SK-N-MC (cell line): Measurements from ENCODE around the gene MCU.
"Not testable (repeated sequence)": the region's sequence is repeated elsewhere in the genome, so short reads cannot be mapped to it uniquely, and the experiment has no call there.

Source experiments
- DNase-seq: peaks from one replicate; pipeline ENCODE4 v3.0.0-alpha.2; 2011; ENCODE audit warnings: low read depth, low spot score
- H3K27ac ChIP-seq: fragments of 200-600 bp; sonication (generic); 2 replicates; pipeline ENCODE4 v1.5.1; 2016; ENCODE audit warnings: mixed run types
- H3K36me3 ChIP-seq: fragments of 200-600 bp; sonication (generic); 2 replicates; pipeline ENCODE4 v1.6.1; 2017; ENCODE audit warnings: antibody characterized with exemption, low read length, mixed read lengths; ENCODE audit not compliant: insufficient read depth
- H3K4me3 ChIP-seq: fragments of 200-600 bp; sonication (generic); 2 replicates; pipeline ENCODE4 v1.5.1; 2016
- H3K9ac ChIP-seq: fragments of 200-600 bp; sonication (generic); 2 replicates; pipeline ENCODE4 v1.8.0; 2017; ENCODE audit warnings: mixed run types, mixed read lengths; ENCODE audit not compliant: insufficient read length
- H3K9me3 ChIP-seq: fragments of 200-600 bp; sonication (generic); 2 replicates; pipeline ENCODE4 v1.6.1; 2017; ENCODE audit warnings: low read depth, mild to moderate bottlenecking, antibody characterized with exemption, low read length, moderate library complexity, mixed read lengths
- EZH2 ChIP-seq: fragments of 200-600 bp; sonication (generic); IDR thresholded peaks from one replicate; pipeline ENCODE4 v1.6.1; 2017; ENCODE audit warnings: antibody characterized with exemption
- FOXP2 ChIP-seq: optimal IDR thresholded peaks from 2 replicates; pipeline ENCODE3; 2011; ENCODE audit warnings: mild to moderate bottlenecking, moderate library complexity; ENCODE audit not compliant: insufficient read depth; ENCODE audit errors: extremely low read length, control extremely low read depth
- POLR2AphosphoS5 ChIP-seq: IDR thresholded peaks from 2 replicates; pipeline ENCODE4 v1.6.1; 2012; ENCODE audit warnings: mild to moderate bottlenecking, low read depth, low read length, borderline replicate concordance

MCU gene

GRCh38 chr10:72691863-72692743 lies at the start of gene MCU:
MCU (plus strand) TSS chr10:72692143; CDS start chr10:72692152, 9 bp downstream.
- Histone ChIP-seq H3K9ac (peak within 1 kb of the TSS; percentile 53), H3K9me3 (no peaks in the 10 kb centered on the region), H3K27ac (no peak within 1 kb of the TSS), H3K36me3 (no peaks in the 10 kb centered on the region), H3K4me3 (peak within 1 kb of the TSS; percentile 81)
- no peak for DNase-seq
- peak; percentile 45; the same call in 1 of the 2 replicates for TF ChIP-seq POLR2AphosphoS5
- TF ChIP-seq EZH2: no peak

DNA sequence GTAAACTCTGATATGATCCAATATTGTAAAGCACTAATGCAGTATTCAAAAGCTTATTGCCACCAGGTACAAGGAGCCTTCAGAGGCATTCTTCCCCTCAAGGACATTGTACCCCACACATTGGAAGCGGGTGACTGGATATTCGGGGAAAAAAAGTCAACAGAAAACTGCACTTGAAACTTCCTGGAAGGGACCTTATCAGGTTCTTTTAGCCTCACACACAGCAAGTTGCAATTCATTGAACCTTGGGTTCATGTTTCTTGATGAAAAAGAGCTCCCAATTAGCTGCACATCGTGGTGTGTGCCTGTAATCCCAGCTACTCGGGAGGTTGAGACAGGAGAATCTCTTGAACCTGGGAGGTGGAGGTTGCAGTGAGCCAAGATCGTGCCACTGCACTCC lies 49.6 kb upstream of the MCU start:
- H3K9ac ChIP-seq: no peak overlapping the region
- no peak for DNase-seq
- H3K36me3 ChIP-seq: no peaks in the 10 kb centered on the region
- H3K27ac ChIP-seq: no peak overlapping the region
- no peaks in the 10 kb centered on the region for H3K9me3 ChIP-seq
- no peak for TF ChIP-seq EZH2
- TF ChIP-seq FOXP2: no peak
- TF ChIP-seq POLR2AphosphoS5: no peak
- H3K4me3 ChIP-seq: no peak overlapping the region

DNA sequence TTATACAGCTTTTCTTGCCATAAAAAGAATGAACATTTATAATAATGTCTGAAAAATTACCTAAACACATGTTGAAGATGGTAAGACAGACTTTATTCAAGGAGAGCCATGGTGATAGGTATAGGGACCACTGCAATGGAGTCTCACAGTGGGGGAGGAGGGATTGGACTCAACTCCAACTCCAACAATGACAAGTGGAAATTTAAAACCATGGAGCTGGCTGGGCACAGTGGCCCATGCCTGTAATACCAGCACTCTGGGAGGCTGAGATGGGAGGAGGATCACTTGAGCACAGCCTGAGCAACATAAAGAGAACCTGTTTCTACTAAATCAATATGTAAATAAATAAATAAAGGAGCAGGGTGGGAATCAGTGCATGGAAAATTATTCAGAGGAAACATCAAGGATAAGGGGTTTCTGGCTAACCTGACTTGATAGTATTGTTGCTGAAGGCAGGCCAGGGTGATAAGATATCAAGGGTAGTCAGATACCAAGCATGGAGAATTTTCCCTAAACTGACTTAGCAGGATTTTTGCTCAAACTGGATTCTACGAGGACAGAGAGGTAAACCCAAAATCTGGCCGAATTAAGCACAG lies 46.6 kb upstream of the MCU start:
- H3K27ac ChIP-seq: no peak overlapping the region
- DNase-seq: no peak
- H3K36me3 ChIP-seq: no peaks in the 10 kb centered on the region
- H3K9ac ChIP-seq: no peak overlapping the region
- no peak overlapping the region for H3K4me3 ChIP-seq
- H3K9me3 ChIP-seq: no peaks in the 10 kb centered on the region
- TF ChIP-seq EZH2 (no peak), FOXP2 (no peak), POLR2AphosphoS5 (no peak)

- H3K4me3 ChIP-seq, H3K9me3 ChIP-seq, H3K36me3 ChIP-seq, H3K9ac ChIP-seq, DNase-seq, H3K27ac ChIP-seq: not testable (repeated sequence)
Observed at GRCh38 chr10:72646971-72647370, 45.0 kb upstream of the MCU start.

- Histone ChIP-seq H3K4me3 (no peak overlapping the region), H3K36me3 (no peaks in the 10 kb centered on the region), H3K9me3 (no peaks in the 10 kb centered on the region), H3K27ac (no peak overlapping the region), H3K9ac (no peak overlapping the region)
- TF ChIP-seq FOXP2: no peak
- no peak for TF ChIP-seq POLR2AphosphoS5
- no peak for TF ChIP-seq EZH2
- DNase-seq: no peak
Observed at GRCh38 chr10:72648301-72648700, 43.6 kb upstream of the MCU start.

DNA sequence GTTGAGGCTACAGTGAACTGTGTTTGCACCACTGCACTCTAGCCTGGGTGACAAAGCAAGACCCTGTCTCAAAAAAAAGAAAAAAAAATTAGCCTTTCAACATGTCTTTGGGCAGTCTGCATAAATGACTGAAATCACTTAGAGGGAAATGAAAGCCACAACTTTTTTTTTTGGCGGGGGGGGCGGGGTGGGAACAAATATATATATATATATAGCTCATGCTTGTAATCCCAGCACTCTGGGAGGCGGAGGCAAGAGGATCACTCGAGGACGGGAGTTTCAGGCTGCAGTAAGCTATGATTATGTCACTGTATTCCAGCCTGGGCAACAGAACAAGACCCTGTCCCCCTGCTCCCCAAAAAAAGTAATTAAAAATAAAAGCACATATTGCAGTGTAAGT lies 42.7 kb upstream of the MCU start:
- H3K27ac ChIP-seq: no peak overlapping the region
- no peak overlapping the region for H3K4me3 ChIP-seq
- no peak overlapping the region for H3K9ac ChIP-seq
- H3K9me3 ChIP-seq: no peaks in the 10 kb centered on the region
- no peaks in the 10 kb centered on the region for H3K36me3 ChIP-seq
- TF ChIP-seq EZH2: no peak
- TF ChIP-seq FOXP2: no peak
- no peak for TF ChIP-seq POLR2AphosphoS5
- DNase-seq: no peak

DNA sequence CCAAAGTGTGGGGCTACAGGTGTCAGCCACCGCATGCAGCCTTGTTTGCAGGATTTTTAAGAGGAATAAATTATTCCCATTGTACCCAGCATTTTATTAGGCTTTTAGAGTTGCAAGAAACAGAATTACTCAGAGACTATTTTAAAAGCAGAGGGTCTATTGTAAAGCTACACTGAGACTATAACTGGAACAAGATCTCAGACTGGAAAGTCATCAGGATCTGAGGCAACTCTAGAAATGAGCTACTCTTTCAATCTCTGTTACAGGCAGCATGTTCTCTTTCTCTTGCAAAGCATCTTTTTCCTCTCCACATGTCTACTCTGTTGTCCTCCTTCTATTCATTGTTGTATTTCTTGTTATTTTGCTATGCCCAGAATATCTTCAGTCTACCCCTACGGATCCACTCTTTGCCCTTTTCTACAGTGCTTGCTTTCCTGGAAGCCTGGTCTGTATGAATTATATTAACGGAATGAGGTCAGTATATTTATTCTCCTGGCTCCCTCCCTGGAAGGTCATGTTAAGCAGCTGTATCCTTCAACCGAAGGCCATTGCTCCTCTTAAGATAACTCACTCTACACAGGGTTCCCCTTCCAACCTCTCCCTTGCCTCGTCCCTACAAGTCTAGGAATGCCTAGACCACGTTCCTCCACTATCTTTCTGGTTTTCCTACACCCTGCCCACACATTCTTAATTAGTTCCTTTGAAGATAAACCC lies 38.4 kb upstream of the MCU start:
- H3K4me3 ChIP-seq: no peak overlapping the region
- no peaks in the 10 kb centered on the region for H3K36me3 ChIP-seq
- H3K27ac ChIP-seq: no peak overlapping the region
- TF ChIP-seq EZH2 (no peak), POLR2AphosphoS5 (no peak), FOXP2 (no peak)
- H3K9ac ChIP-seq: no peak overlapping the region
- H3K9me3 ChIP-seq: no peaks in the 10 kb centered on the region
- no peak for DNase-seq

DNA sequence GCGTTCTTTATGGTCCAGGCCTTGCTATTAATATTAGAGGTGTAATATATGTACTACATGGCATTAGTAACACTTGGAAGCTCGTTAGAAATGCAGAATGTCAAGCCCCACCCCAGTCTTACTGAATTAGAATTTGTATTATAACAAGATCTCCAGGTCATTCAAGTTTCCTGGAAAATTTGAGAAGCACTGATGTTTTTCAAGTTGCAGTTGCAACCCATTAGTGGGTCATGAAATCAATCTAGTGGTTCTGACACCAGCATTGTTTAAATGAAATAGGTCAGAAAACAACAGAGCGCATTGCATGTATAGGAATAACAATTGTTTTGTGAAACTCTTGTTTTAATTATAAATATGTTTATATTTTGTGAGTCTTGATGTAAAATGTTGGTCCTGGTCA lies 37.2 kb upstream of the MCU start:
- TF ChIP-seq POLR2AphosphoS5: no peak
- H3K9me3 ChIP-seq: no peaks in the 10 kb centered on the region
- no peak overlapping the region for H3K27ac ChIP-seq
- no peak overlapping the region for H3K9ac ChIP-seq
- DNase-seq: no peak
- no peak overlapping the region for H3K4me3 ChIP-seq
- H3K36me3 ChIP-seq: no peaks in the 10 kb centered on the region
